WTC11 (cell line): ENCODE data around the gene FITM1. TPM values are rescaled to one million over a fixed set of nuclear protein-coding genes. Genes with fewer than 3 reads are reported as not detected.

Experiments
- ATAC-seq: fragments of 200-7000 bp; cut with Tn5 transposase; 2 replicates; pipeline ENCODE4 v1.10.0; 2021; ENCODE audit warnings: mild to moderate bottlenecking, moderate library complexity
- CTCF ChIA-PET: fragments of 300-600 bp; sonication (Branson Sonifier 250); formaldehyde crosslinking; loops from one replicate; lab custom pipeline; 2021; ENCODE audit warnings: antibody characterized with exemption; lab: Charles Lee
- POLR2A ChIA-PET: fragments of 350-600 bp; sonication (Branson Sonifier 250); formaldehyde crosslinking; loops from one replicate; lab custom pipeline; 2021; ENCODE audit warnings: antibody characterized with exemption; lab: Charles Lee
- DNase-seq: peaks from one replicate; pipeline ENCODE4 v3.0.0; 2021; ENCODE audit warnings: low spot score
- H3K27ac Mint-ChIP-seq: 2 replicates; pipeline ENCODE4 v1.8.0; 2021; ENCODE audit warnings: mixed read lengths
- H3K27me3 Mint-ChIP-seq: 2 replicates; pipeline ENCODE4 v1.8.0; 2021; ENCODE audit warnings: low read depth, mild to moderate bottlenecking, moderate library complexity, mixed read lengths
- H3K36me3 Mint-ChIP-seq: 2 replicates; pipeline ENCODE4 v1.8.0; 2021; ENCODE audit warnings: mixed read lengths
- H3K4me1 Mint-ChIP-seq: 2 replicates; pipeline ENCODE4 v1.8.0; 2022; ENCODE audit warnings: mixed read lengths
- H3K4me3 Mint-ChIP-seq: 2 replicates; pipeline ENCODE4 v1.8.0; 2021; ENCODE audit warnings: mild to moderate bottlenecking, moderate library complexity, mixed read lengths
- H3K9me3 Mint-ChIP-seq: 2 replicates; pipeline ENCODE4 v1.8.0; 2021; ENCODE audit warnings: mixed read lengths
- AR ChIP-seq: fragments of 250-450 bp; sonication (Bioruptor Pico); IDR thresholded peaks from 2 replicates; pipeline ENCODE4 v1.9.0; 2021; ENCODE audit warnings: mild to moderate bottlenecking
- ATF3 ChIP-seq: sonication (generic); formaldehyde crosslinking; conservative IDR thresholded peaks from 2 replicates; pipeline ENCODE4 v1.8.1; 2022; ENCODE audit warnings: mild to moderate bottlenecking, missing genetic modification reagents
- ATF6 ChIP-seq: sonication (generic); formaldehyde crosslinking; IDR thresholded peaks from 2 replicates; pipeline ENCODE4 v1.8.1; 2023; ENCODE audit warnings: mild to moderate bottlenecking, missing genetic modification reagents
- CREB1 ChIP-seq: sonication (generic); formaldehyde crosslinking; IDR thresholded peaks from 2 replicates; pipeline ENCODE4 v1.8.0; 2023; ENCODE audit warnings: mild to moderate bottlenecking, missing genetic modification reagents
- FOXK1 ChIP-seq: sonication (generic); formaldehyde crosslinking; IDR thresholded peaks from 2 replicates; pipeline ENCODE4 v1.8.0; 2022; ENCODE audit warnings: mild to moderate bottlenecking, moderate library complexity, missing genetic modification reagents
- GRHL2 ChIP-seq: fragments of 250-450 bp; sonication (Bioruptor Pico); IDR thresholded peaks from 2 replicates; pipeline ENCODE4 v1.8.0; 2022; ENCODE audit warnings: mild to moderate bottlenecking, moderate library complexity; ENCODE audit not compliant: insufficient replicate concordance, severe bottlenecking
- GTF2I ChIP-seq: fragments of 250-450 bp; sonication (Bioruptor Pico); conservative IDR thresholded peaks from 2 replicates; pipeline ENCODE4 v1.4.0; 2021; ENCODE audit warnings: mild to moderate bottlenecking
- HMGA2 ChIP-seq: fragments of 250-450 bp; sonication (Bioruptor Pico); IDR thresholded peaks from 2 replicates; pipeline ENCODE4 v1.4.0; 2021; ENCODE audit warnings: mild to moderate bottlenecking, moderate library complexity
- IRF2 ChIP-seq: sonication (generic); formaldehyde crosslinking; IDR thresholded peaks from 2 replicates; pipeline ENCODE4 v1.8.0; 2022; ENCODE audit warnings: low read depth, missing genetic modification reagents, borderline replicate concordance
- JAZF1 ChIP-seq: fragments of 250-450 bp; sonication (Bioruptor Pico); IDR thresholded peaks from 2 replicates; pipeline ENCODE4 v1.9.0; 2021; ENCODE audit warnings: moderate library complexity, mild to moderate bottlenecking, inconsistent platforms
- NR2C2 ChIP-seq: sonication (generic); formaldehyde crosslinking; IDR thresholded peaks from 2 replicates; pipeline ENCODE4 v1.8.0; 2022; ENCODE audit warnings: mild to moderate bottlenecking, missing genetic modification reagents
- PREB ChIP-seq: sonication (generic); formaldehyde crosslinking; IDR thresholded peaks from 2 replicates; pipeline ENCODE4 v1.8.1; 2022; ENCODE audit warnings: mild to moderate bottlenecking, missing genetic modification reagents, moderate library complexity, borderline replicate concordance
- STAT6 ChIP-seq: sonication (generic); formaldehyde crosslinking; conservative IDR thresholded peaks from 2 replicates; pipeline ENCODE4 v1.8.1; 2023; ENCODE audit warnings: mild to moderate bottlenecking, low read depth, missing genetic modification reagents, moderate library complexity
- ZMAT4 ChIP-seq: fragments of 250-450 bp; sonication (Bioruptor Pico); IDR thresholded peaks from 2 replicates; pipeline ENCODE4 v1.9.0; 2021; ENCODE audit warnings: mild to moderate bottlenecking
- ZNF396 ChIP-seq: fragments of 250-450 bp; sonication (Bioruptor Pico); IDR thresholded peaks from 2 replicates; pipeline ENCODE4 v1.8.0; 2021; ENCODE audit warnings: mild to moderate bottlenecking, moderate library complexity, borderline replicate concordance
- total RNA-seq: library from RNA; stranded (reverse); gene quantifications from 3 replicates; pipeline ENCODE4 v1.2.3, GENCODE V29; 2021
- TF ChIP-seq, protein P1 (sequence below): sonication (generic); formaldehyde crosslinking; IDR thresholded peaks from 2 replicates; pipeline ENCODE4 v1.8.1; 2023; ENCODE audit warnings: mild to moderate bottlenecking, missing genetic modification reagents
- TF ChIP-seq, protein P2 (sequence below): sonication (generic); formaldehyde crosslinking; IDR thresholded peaks from 2 replicates; pipeline ENCODE4 v1.8.1; 2023; ENCODE audit warnings: mild to moderate bottlenecking, moderate library complexity, missing genetic modification reagents

Gene FITM1
- total RNA-seq, 1 experiment from 2014 or later, result not detected

- TF ChIP-seq ZNF396 (CRISPR knock-in tag) (no peak), AR (CRISPR knock-in tag) (no peak), NR2C2 (no peak), ATF3 (CRISPR knock-in tag) (0 out of 2 replicates have a peak, but pooled peaks have one; percentile 34), IRF2 (CRISPR knock-in tag) (peak; percentile 29; the same call in 1 of the 2 replicates), STAT6 (no peak), HMGA2 (CRISPR knock-in tag) (no peak), JAZF1 (no peak)
- TF ChIP-seq, protein P1, sequence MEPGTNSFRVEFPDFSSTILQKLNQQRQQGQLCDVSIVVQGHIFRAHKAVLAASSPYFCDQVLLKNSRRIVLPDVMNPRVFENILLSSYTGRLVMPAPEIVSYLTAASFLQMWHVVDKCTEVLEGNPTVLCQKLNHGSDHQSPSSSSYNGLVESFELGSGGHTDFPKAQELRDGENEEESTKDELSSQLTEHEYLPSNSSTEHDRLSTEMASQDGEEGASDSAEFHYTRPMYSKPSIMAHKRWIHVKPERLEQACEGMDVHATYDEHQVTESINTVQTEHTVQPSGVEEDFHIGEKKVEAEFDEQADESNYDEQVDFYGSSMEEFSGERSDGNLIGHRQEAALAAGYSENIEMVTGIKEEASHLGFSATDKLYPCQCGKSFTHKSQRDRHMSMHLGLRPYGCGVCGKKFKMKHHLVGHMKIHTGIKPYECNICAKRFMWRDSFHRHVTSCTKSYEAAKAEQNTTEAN (CRISPR knock-in tag), result peak; percentile 77; the same call in 1 of the 2 replicates
- TF ChIP-seq, protein P2, sequence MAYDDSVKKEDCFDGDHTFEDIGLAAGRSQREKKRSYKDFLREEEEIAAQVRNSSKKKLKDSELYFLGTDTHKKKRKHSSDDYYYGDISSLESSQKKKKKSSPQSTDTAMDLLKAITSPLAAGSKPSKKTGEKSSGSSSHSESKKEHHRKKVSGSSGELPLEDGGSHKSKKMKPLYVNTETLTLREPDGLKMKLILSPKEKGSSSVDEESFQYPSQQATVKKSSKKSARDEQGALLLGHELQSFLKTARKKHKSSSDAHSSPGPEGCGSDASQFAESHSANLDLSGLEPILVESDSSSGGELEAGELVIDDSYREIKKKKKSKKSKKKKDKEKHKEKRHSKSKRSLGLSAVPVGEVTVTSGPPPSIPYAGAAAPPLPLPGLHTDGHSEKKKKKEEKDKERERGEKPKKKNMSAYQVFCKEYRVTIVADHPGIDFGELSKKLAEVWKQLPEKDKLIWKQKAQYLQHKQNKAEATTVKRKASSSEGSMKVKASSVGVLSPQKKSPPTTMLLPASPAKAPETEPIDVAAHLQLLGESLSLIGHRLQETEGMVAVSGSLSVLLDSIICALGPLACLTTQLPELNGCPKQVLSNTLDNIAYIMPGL (CRISPR knock-in tag), result peak; percentile 84; the same call in 1 of the 2 replicates
Observed at GRCh38 chr14:24141097-24141880, 10.8 kb downstream of the FITM1 start, which contains the start of gene EMC9 (continued).

DNA sequence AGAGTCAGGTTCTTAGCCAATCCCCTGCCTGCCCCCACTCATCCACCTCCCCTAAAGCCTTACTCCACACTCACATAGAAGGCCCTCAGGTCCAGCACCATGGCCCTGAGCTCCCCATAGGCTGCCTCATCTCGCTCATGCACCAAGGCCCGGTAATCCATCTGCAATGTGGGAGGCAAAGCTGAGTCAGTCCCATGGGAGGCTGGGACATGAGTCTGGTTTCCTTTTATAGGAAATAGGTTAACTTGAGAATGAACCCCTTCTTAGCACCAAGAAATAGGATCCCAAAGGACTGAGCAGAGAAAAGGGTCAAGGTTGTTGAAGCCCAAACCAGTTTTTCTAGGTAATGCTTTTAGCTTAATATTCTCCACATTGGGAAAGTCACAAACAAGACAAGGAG lies 13.1 kb downstream of the FITM1 start:
- CTCF ChIA-PET, result interaction anchor here (1.5 kb wide), 1 partner anchor 18 kb away, joined by 3 read pairs; the partner anchor contains the start of gene IRF9
- POLR2A ChIA-PET, result no interaction called here
- no peak for ATAC-seq
- peaks cover 29% of the 10 kb centered on the region for H3K36me3 Mint-ChIP-seq
- H3K27me3 Mint-ChIP-seq, result no peaks in the 10 kb centered on the region
- DNase-seq, result no peak
- no peak overlapping the region for H3K27ac Mint-ChIP-seq
- H3K4me3 Mint-ChIP-seq, result no peak overlapping the region
- H3K4me1 Mint-ChIP-seq, result peaks cover 29% of the 10 kb centered on the region
- H3K9me3 Mint-ChIP-seq, result no peaks in the 10 kb centered on the region
- no peak for TF ChIP-seq PREB
- no peak for TF ChIP-seq ATF3 (CRISPR knock-in tag)
- no peak for TF ChIP-seq CREB1 (CRISPR knock-in tag)
- no peak for TF ChIP-seq GRHL2 (CRISPR knock-in tag)
- no peak for TF ChIP-seq GTF2I (CRISPR knock-in tag)
- no peak for TF ChIP-seq FOXK1 (CRISPR knock-in tag)
- no peak for TF ChIP-seq ZMAT4
- no peak for TF ChIP-seq ATF6
- no peak for TF ChIP-seq ZNF396 (CRISPR knock-in tag)
